Skeletal muscle cell (primary cell): Measurements from ENCODE around the gene HOXA3.

Experiments
- DNase-seq: peaks from one replicate; pipeline ENCODE4 v3.0.0-alpha.2; 2010; ENCODE audit warnings: low read depth
- H3K4me3 ChIP-seq: 2 replicates; pipeline ENCODE4 v1.5.1; 2011; ENCODE audit warnings: low read depth, mild to moderate bottlenecking, control low read depth, low read length, moderate library complexity

HOXA3 gene

GRCh38 chr7:27123007-27123476, 29.3 kb downstream of the HOXA3 start:
- DNase-seq = no peak
- no peak overlapping the region for H3K4me3 ChIP-seq

GRCh38 chr7:27122077-27122910, 30.1 kb downstream of the HOXA3 start:
- H3K4me3 ChIP-seq = no peak overlapping the region

GRCh38 chr7:27121684-27122076, 30.7 kb downstream of the HOXA3 start:
- no peak for DNase-seq
- no peak overlapping the region for H3K4me3 ChIP-seq

More at GRCh38 chr7:27122077-27122910, 30.1 kb downstream of the HOXA3 start:
- no peak for DNase-seq

GRCh38 chr7:27119412-27119911, 32.9 kb downstream of the HOXA3 start:
- H3K4me3 ChIP-seq = no peak overlapping the region
- DNase-seq = no peak

GRCh38 chr7:27118580-27118979, 33.8 kb downstream of the HOXA3 start:
- H3K4me3 ChIP-seq = no peak overlapping the region
- no peak for DNase-seq

- DNase-seq = no peak
Measured at GRCh38 chr7:27117887-27118491, 34.4 kb downstream of the HOXA3 start.

GRCh38 chr7:27116962-27117886, 35.2 kb downstream of the HOXA3 start:
- no peak overlapping the region for H3K4me3 ChIP-seq
- DNase-seq = no peak

More at GRCh38 chr7:27117887-27118491, 34.4 kb downstream of the HOXA3 start:
- no peak overlapping the region for H3K4me3 ChIP-seq

GRCh38 chr7:27116031-27116961, 36.1 kb downstream of the HOXA3 start:
- no peak overlapping the region for H3K4me3 ChIP-seq
- DNase-seq = no peak

- DNase-seq = no peak
- H3K4me3 ChIP-seq = no peak overlapping the region
Measured at GRCh38 chr7:27115221-27116026, 37.0 kb downstream of the HOXA3 start.

- H3K4me3 ChIP-seq = no peak overlapping the region
- no peak for DNase-seq
Measured at GRCh38 chr7:27114881-27115220, 37.5 kb downstream of the HOXA3 start.

GRCh38 chr7:27113991-27114769, 38.2 kb downstream of the HOXA3 start:
- no peak for DNase-seq
- peak overlapping the region; percentile 51 for H3K4me3 ChIP-seq

GRCh38 chr7:27112955-27113949, 39.1 kb downstream of the HOXA3 start:
- no peak for DNase-seq
- H3K4me3 ChIP-seq = peak overlapping the region; percentile 51

GRCh38 chr7:27112361-27112760, 40.0 kb downstream of the HOXA3 start:
- DNase-seq = no peak
- H3K4me3 ChIP-seq = no peak overlapping the region

- DNase-seq = no peak
- no peak overlapping the region for H3K4me3 ChIP-seq
Measured at GRCh38 chr7:27111751-27112277, 40.6 kb downstream of the HOXA3 start.

GRCh38 chr7:27111042-27111750, 41.2 kb downstream of the HOXA3 start:
- H3K4me3 ChIP-seq = no peak overlapping the region
- peak; percentile 62 for DNase-seq
